ENCODE measurements around the gene NAA40.

The NAA40 gene

DNA sequence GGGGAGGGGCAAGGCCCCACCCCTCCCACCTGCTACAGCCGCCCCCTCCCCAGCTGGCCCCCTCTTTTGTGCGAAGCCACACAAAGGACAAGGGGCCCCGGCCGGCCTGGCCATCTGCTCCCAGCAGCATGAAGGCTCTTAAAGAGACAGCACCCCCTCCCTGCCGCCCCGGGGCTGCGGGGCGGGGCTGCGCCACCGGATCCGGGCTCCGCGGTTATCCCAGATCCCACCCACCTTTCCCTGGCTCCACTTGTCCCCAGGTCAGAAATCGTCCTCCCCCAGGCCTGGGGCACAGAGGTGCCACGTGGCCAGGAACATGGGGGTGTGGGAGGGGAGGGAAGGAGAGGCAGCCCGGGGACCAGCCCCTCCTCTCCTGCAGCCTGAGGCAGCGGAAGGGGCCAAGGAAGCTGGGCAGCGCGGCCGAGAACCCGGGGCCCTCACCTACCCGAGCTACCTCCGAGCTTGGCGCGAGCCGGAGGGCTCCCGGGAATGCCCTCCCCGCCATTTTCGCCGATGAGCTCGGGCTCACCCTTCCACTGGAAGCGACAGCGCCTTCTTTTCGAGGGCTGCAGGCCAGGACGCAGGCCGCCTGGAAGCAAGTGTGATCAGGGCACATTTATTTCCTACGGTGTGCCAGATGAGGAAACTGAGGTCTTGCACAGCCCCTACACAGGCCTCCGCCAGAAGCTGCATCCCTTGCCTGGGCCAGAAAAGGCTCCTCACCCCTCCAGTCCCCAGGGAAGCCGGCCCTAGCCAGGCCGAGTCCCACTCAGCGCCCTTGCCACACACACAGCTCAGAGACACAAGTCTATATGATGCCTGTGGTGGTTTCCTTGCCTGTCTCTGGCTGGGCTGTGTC, 19.3 kb upstream of the NAA40 start:
- POLR2A ChIA-PET = interaction anchor here (1.2 to 1.6 kb wide), 2 partner anchors 56 to 266 kb away, joined by 3 read pairs; partner anchors contain the start of gene STIP1
- DNase-seq (ENCODE audit: extremely low spot score) = no peak
- TF ChIP-seq BHLHE40 (IDR thresholded peaks at IDR 0.05; ENCODE audit: borderline replicate concordance) (no peak), ZNF384 (IDR thresholded peaks at IDR 0.05) (no peak), TARDBP (IDR thresholded peaks at IDR 0.05) (no peak)
- CTCF ChIA-PET = no interaction called here

DNA sequence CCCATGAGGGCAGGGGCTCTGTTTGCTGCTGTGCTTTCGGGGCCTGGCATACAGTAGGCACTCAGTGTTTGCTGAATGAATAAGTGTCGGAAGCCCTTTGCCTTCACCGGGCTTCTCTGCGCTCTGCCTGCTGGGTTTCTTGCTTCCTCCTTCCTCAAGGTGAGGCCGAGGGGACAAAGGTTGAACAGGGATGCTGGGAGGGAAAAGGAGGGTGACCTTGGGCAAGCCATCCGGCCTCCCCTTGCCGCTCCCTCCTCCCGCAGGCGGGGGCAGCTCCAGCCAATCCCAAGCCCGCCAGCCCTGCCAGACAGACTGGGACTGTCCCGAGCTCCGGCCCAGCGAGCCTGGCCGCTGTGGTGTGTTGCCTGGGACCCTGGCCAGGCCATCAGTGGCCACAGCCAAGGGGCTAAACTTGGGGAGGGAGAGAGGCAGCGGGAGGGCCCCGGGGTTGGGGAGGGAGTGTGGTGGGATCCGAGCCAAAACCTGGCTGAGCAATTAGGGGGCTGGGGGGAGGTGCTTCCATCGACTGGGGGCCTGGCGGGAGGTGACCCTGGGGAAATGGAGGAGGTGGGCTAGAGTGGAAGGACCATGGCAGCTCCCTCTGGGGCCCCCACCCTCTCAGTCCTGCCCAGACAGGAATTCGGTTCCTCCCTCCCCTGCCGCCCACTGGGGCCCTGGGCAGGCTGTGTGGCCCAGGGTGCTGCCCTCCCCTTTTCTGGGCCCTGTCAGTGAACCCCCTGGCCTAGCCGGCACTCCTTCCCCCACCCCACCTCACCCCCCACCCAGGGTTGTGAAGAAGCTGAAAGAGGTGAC, 18.5 kb upstream of the NAA40 start:
- TF ChIP-seq NFRKB (IDR thresholded peaks at IDR 0.05) = no peak
- ChIA-PET CTCF (no interaction called here), POLR2A (interaction anchor here (1.2 to 1.6 kb wide), 2 partner anchors 55 to 265 kb away, joined by 3 read pairs; partner anchors contain the start of gene STIP1)
- no peak for DNase-seq (ENCODE audit: extremely low spot score)

DNA sequence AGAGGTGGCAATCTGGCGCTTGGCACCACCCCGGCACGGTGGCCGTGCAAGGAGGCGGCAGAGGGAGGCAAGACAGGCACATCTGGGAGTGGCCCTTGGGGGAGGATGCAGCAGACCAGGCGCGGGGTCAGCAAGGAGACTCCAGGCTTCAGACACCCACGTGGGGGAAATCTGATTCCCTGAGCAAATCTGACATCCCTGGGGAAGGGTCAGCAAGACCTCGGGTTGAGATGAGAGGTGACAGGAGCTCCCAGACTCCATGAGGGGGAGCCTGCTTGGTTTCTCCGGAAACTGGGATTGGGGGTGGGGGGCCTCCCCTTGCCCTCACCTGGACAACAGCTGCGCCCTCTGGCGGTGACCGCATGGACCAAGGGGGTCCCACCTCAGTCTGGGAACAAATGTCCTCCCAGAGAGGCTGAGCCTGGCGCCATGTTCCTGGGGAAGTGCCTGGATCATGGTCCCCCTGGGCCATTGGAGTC, 17.8 kb upstream of the NAA40 start:
- no peak for TF ChIP-seq FOXK2 (IDR thresholded peaks at IDR 0.05)
- no peak for TF ChIP-seq TARDBP (IDR thresholded peaks at IDR 0.05)
- TF ChIP-seq, protein P1, sequence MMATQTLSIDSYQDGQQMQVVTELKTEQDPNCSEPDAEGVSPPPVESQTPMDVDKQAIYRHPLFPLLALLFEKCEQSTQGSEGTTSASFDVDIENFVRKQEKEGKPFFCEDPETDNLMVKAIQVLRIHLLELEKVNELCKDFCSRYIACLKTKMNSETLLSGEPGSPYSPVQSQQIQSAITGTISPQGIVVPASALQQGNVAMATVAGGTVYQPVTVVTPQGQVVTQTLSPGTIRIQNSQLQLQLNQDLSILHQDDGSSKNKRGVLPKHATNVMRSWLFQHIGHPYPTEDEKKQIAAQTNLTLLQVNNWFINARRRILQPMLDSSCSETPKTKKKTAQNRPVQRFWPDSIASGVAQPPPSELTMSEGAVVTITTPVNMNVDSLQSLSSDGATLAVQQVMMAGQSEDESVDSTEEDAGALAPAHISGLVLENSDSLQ (IDR thresholded peaks at IDR 0.05) = no peak
- no peak for TF ChIP-seq CTBP1 (IDR thresholded peaks at IDR 0.05; ENCODE audit: borderline replicate concordance)
- TF ChIP-seq NFRKB (IDR thresholded peaks at IDR 0.05) = no peak
- no peak for TF ChIP-seq ARNT (IDR thresholded peaks at IDR 0.05)
- TF ChIP-seq FOXM1 (IDR thresholded peaks at IDR 0.05; ENCODE audit: borderline replicate concordance) = peak; percentile 5; the same call in 1 of the 2 replicates
- no peak for DNase-seq (ENCODE audit: extremely low spot score)
- POLR2A ChIA-PET = interaction anchor here (1.2 kb wide), 1 partner anchor 54 kb away, joined by 3 read pairs; no protein-coding TSS in a partner anchor
- CTCF ChIA-PET = interaction anchor here (0.6 to 1.3 kb wide), 2 partner anchors 10 to 25 kb away, joined by 3 to 4 read pairs; no protein-coding TSS in a partner anchor

DNA sequence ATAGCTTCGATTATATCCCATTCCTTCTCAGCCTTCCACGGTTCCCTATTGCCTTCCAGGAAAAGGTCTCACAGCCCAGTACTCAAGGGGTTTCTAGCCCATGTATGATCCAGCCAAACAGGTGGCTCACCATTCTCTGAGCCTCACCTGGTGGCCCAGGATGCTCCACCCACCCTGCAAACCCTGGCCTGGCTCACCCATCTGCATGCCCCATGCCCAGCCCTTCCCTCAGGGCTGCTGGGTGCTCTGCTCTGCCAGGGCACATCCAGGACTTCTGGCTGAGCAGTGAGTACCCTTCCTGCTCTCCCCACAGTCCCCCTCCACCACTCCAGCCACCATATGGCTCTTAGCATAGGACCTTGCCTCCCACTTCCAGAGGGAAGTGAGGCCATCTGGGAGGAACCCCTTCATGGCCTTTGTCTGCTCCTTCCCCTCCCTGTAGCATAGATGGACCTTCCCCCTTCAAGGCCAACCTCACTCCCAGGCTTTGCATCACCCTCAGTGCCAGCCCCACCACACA, 16.1 kb upstream of the NAA40 start:
- ChIA-PET POLR2A (no interaction called here), CTCF (no interaction called here)
- DNase-seq (ENCODE audit: extremely low spot score) = no peak
- TF ChIP-seq BHLHE40 (IDR thresholded peaks at IDR 0.05; ENCODE audit: borderline replicate concordance) (no peak), HDGF (IDR thresholded peaks at IDR 0.05; ENCODE audit: borderline replicate concordance) (no peak), ZNF384 (IDR thresholded peaks at IDR 0.05) (no peak), FOXA1 (IDR thresholded peaks at IDR 0.05) (no peak), NFRKB (IDR thresholded peaks at IDR 0.05) (no peak), FOXM1 (IDR thresholded peaks at IDR 0.05; ENCODE audit: borderline replicate concordance) (no peak), ELF4 (IDR thresholded peaks at IDR 0.05) (no peak), TARDBP (IDR thresholded peaks at IDR 0.05) (no peak), ARNT (IDR thresholded peaks at IDR 0.05) (no peak), FOXK2 (IDR thresholded peaks at IDR 0.05) (no peak), L3MBTL2 (conservative IDR thresholded peaks at IDR 0.05) (no peak)
- TF ChIP-seq, protein P1 (IDR thresholded peaks at IDR 0.05) = no peak

DNA sequence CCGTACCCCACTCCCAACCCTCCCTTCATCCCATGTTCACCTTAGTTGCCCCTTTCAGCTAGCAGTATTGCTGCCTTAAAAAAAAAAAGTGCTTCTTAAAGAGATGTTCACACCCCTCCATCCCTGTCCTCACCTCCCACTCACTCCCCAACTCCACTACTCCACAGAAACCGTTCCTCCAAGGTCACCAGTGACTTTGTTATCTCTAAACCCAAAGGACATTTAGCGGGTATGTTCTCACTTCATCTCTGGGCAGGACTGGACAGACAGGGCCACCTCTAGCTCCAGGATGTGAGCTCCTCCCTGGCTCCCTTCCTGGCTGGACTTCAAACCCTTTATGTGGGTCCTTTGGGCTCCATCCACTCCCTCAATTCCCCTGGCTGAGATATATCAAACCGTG, 15.5 kb upstream of the NAA40 start:
- POLR2A ChIA-PET = no interaction called here
- CTCF ChIA-PET = no interaction called here
- DNase-seq (ENCODE audit: extremely low spot score) = no peak
- TF ChIP-seq FOXK2 (IDR thresholded peaks at IDR 0.05) = no peak
- TF ChIP-seq L3MBTL2 (conservative IDR thresholded peaks at IDR 0.05) = no peak
- no peak for TF ChIP-seq TARDBP (IDR thresholded peaks at IDR 0.05)
- no peak for TF ChIP-seq BHLHE40 (IDR thresholded peaks at IDR 0.05; ENCODE audit: borderline replicate concordance)
- TF ChIP-seq FOXM1 (IDR thresholded peaks at IDR 0.05; ENCODE audit: borderline replicate concordance) = no peak
- TF ChIP-seq ARNT (IDR thresholded peaks at IDR 0.05) = no peak
- no peak for TF ChIP-seq ZNF384 (IDR thresholded peaks at IDR 0.05)
- TF ChIP-seq, protein P1 (IDR thresholded peaks at IDR 0.05) = no peak
- no peak for TF ChIP-seq ELF4 (IDR thresholded peaks at IDR 0.05)
- TF ChIP-seq HDGF (IDR thresholded peaks at IDR 0.05; ENCODE audit: borderline replicate concordance) = no peak
- no peak for TF ChIP-seq SP1 (IDR thresholded peaks at IDR 0.05)
- TF ChIP-seq SUZ12 (IDR thresholded peaks at IDR 0.05) = no peak
- TF ChIP-seq NFRKB (IDR thresholded peaks at IDR 0.05) = no peak
- no peak for TF ChIP-seq FOXA1 (IDR thresholded peaks at IDR 0.05)
- no peak for TF ChIP-seq CTBP1 (IDR thresholded peaks at IDR 0.05; ENCODE audit: borderline replicate concordance)

DNA sequence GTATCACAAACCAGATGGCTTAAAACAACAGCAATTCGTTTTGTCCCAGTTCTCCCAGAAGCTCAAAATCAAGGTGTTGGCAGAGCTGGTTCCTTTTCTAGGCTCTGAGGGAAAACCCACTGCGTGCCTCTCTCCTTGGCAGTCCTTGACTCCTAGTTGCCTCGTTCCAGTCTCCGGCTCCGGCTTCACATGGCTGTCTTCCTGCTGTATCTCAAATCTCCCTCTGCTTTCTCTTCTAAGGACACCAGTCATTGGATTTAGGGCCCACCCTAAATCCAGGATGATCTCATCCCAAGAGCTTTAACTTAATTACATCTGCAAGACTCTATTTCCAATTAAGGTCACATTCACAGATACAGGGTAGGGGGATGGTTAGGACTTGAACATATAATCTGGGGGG, 9.2 kb upstream of the NAA40 start:
- CTCF ChIA-PET = interaction anchor here (0.9 kb wide), 1 partner anchor 93 kb away, joined by 3 read pairs; no protein-coding TSS in a partner anchor
- DNase-seq (ENCODE audit: extremely low spot score) = no peak
- POLR2A ChIA-PET = no interaction called here

More for the DNA sequence above, 9.2 kb upstream of the NAA40 start:
- TF ChIP-seq ELF4 (IDR thresholded peaks at IDR 0.05) (no peak), L3MBTL2 (conservative IDR thresholded peaks at IDR 0.05) (no peak), ZNF384 (IDR thresholded peaks at IDR 0.05) (no peak), FOXK2 (IDR thresholded peaks at IDR 0.05) (no peak), FOXM1 (IDR thresholded peaks at IDR 0.05; ENCODE audit: borderline replicate concordance) (no peak), TARDBP (IDR thresholded peaks at IDR 0.05) (no peak)

All from HEK293T (cell line).